K562 (cell line): ENCODE data around the gene APBA2. TPM values are rescaled to one million over a fixed set of nuclear protein-coding genes. Genes with fewer than 3 reads are reported as not detected.

Experiments
- ATAC-seq: fragments of 200-7000 bp; cut with Tn5 transposase; 3 replicates; pipeline ENCODE4 v1.9.1; 2020; ENCODE audit warnings: moderate library complexity
- BruUV-seq: library from RNA; stranded (reverse); fragments of 400-500 nt; replicated peaks from 2 replicates; lab custom pipeline; 2021; lab: Mats Ljungman, UMichigan
- CTCF ChIA-PET: fragments of 300-600 bp; formaldehyde crosslinking; extraction: SDS; loops from one replicate; lab custom pipeline; 2021; ENCODE audit warnings: low intra/inter-chr PET ratio; lab: Yijun Ruan, JAX
- POLR2A ChIA-PET: fragments of 300-600, 350-650 bp; sonication (Branson Sonifier 250); formaldehyde crosslinking; extraction: SDS; loops from one replicate; lab custom pipeline; 2021; ENCODE audit warnings: antibody characterized with exemption, inconsistent platforms; lab: Yijun Ruan, JAX
- DNase-seq, 4 experiments: peaks; one replicate each; pipeline versions ENCODE4 v3.0.0 to v3.0.0-alpha.2; 2011 to 2018; ENCODE audit warnings: low spot score in 3 of 4, mixed read lengths in 3 of 4; ENCODE audit errors: extremely low read depth in 1 of 4
- FAIRE-seq: peaks from 2 replicates; lab custom pipeline; 2011; peaks lifted over from hg19 to GRCh38; lab: Jason Lieb, UNC
- H2AFZ ChIP-seq: 2 replicates; pipeline ENCODE4 v1.6.0; 2011; ENCODE audit warnings: low read depth, low read length, control low read depth, inconsistent platforms
- H3K27ac ChIP-seq: fragments of 200-600 bp; 3 replicates; pipeline ENCODE4 v1.8.0; 2011; ENCODE audit warnings: low read depth, mild to moderate bottlenecking, control low read depth, inconsistent platforms, low read length, moderate library complexity, mixed read lengths; ENCODE audit errors: extremely low read depth
- H3K27me3 ChIP-seq, 2 experiments: fragments of 300-600 bp in 1 of 2; 2 replicates in 1 of 2; 3 replicates in 1 of 2; pipeline versions ENCODE4 v1.6.0 to v1.8.0; 2011; ENCODE audit warnings: inconsistent platforms in 2 of 2, low read length in 2 of 2, mild to moderate bottlenecking in 1 of 2, mixed read lengths in 1 of 2, moderate library complexity in 1 of 2; ENCODE audit not compliant: control insufficient read depth in 2 of 2, insufficient read depth in 2 of 2
- H3K36me3 ChIP-seq: fragments of 300-600 bp; 3 replicates; pipeline ENCODE4 v1.8.0; 2011; ENCODE audit warnings: mild to moderate bottlenecking, low read length, inconsistent platforms; ENCODE audit not compliant: control insufficient read depth, insufficient read depth
- H3K4me1 ChIP-seq, 2 experiments: fragments of 200-600 bp in 1 of 2; replicated peaks in 1 of 2; 2 replicates in 1 of 2; 3 replicates in 1 of 2; pipeline versions ENCODE4 v1.5.1 to v1.8.0; 2011; ENCODE audit warnings: inconsistent platforms in 2 of 2, low read length in 2 of 2, mild to moderate bottlenecking in 1 of 2, mixed read lengths in 1 of 2, moderate library complexity in 1 of 2; ENCODE audit not compliant: control insufficient read depth in 2 of 2, insufficient read depth in 2 of 2
- H3K4me2 ChIP-seq: 2 replicates; pipeline ENCODE4 v1.6.1; 2011; ENCODE audit warnings: low read length, control low read depth, inconsistent platforms, mixed read lengths; ENCODE audit not compliant: insufficient read depth
- H3K4me3 ChIP-seq: fragments of 200-600 bp; sonication (generic), shearing (Covaris generic); 2 replicates; pipeline ENCODE4 v1.5.1; 2016; ENCODE audit warnings: control low read depth, inconsistent platforms
- H3K79me2 ChIP-seq: fragments of 200-600 bp; 3 replicates; pipeline ENCODE4 v1.8.0; 2011; ENCODE audit warnings: low read length, inconsistent platforms; ENCODE audit not compliant: control insufficient read depth, insufficient read depth
- H3K9ac ChIP-seq, 2 experiments: 2 replicates each; pipeline versions ENCODE4 v1.6.0 to v1.6.1; 2011; ENCODE audit warnings: low read depth in 2 of 2, low read length in 2 of 2, control low read depth in 1 of 2, inconsistent platforms in 1 of 2, mild to moderate bottlenecking in 1 of 2, mixed read lengths in 1 of 2; ENCODE audit not compliant: insufficient read depth in 1 of 2
- H3K9me1 ChIP-seq: one replicate; pipeline ENCODE4 v1.6.0; 2011; ENCODE audit warnings: inconsistent platforms, mild to moderate bottlenecking, low read length, moderate library complexity; ENCODE audit not compliant: control insufficient read depth, insufficient read depth
- H3K9me3 ChIP-seq: replicated peaks from 2 replicates; pipeline ENCODE4 v1.5.1; 2011; ENCODE audit warnings: low read depth, low read length, inconsistent platforms; ENCODE audit not compliant: control insufficient read depth, insufficient read depth
- H4K20me1 ChIP-seq: replicated peaks from 2 replicates; pipeline ENCODE4 v1.6.1; 2011; ENCODE audit warnings: low read length, inconsistent platforms, mixed read lengths; ENCODE audit not compliant: control insufficient read depth, insufficient read depth
- ATF2 ChIP-seq: sonication (generic); formaldehyde crosslinking; IDR thresholded peaks from 2 replicates; pipeline ENCODE4 v1.8.1; 2022; ENCODE audit warnings: missing genetic modification reagents
- EP300 ChIP-seq: IDR thresholded peaks from 2 replicates; pipeline ENCODE4 v1.6.1; 2012; ENCODE audit warnings: low read length, improper control_type of control experiment
- MXD1 ChIP-seq: fragments of 250-450 bp; sonication (Bioruptor Pico); IDR thresholded peaks from 2 replicates; pipeline ENCODE4 v1.8.0; 2021; ENCODE audit warnings: borderline replicate concordance, mild to moderate bottlenecking, moderate library complexity; ENCODE audit not compliant: poor library complexity, severe bottlenecking
- RCOR1 ChIP-seq, 2 experiments: IDR thresholded peaks; 2 replicates each; pipeline ENCODE4 v1.6.1; 2012; ENCODE audit warnings: low read depth in 2 of 2, low read length in 2 of 2, borderline replicate concordance in 1 of 2, improper control_type of control experiment in 1 of 2
- SRSF7 ChIP-seq: fragments of 200-400 bp; formaldehyde crosslinking; optimal IDR thresholded peaks from 2 replicates; pipeline ENCODE3; 2017; ENCODE audit warnings: mild to moderate bottlenecking, low read depth, low read length
- TCFL5 ChIP-seq: fragments of 250-450 bp; sonication (Bioruptor Pico); conservative IDR thresholded peaks from 2 replicates; pipeline ENCODE4 v1.6.1; 2021; ENCODE audit warnings: mild to moderate bottlenecking, moderate library complexity, matching md5 sums
- U2AF2 ChIP-seq: fragments of 200-400 bp; formaldehyde crosslinking; optimal IDR thresholded peaks from 2 replicates; pipeline ENCODE3; 2017; ENCODE audit warnings: low read depth, mild to moderate bottlenecking, low read length
- ZBTB43 ChIP-seq: sonication (generic); formaldehyde crosslinking; IDR thresholded peaks from 2 replicates; pipeline ENCODE4 v1.8.0; 2023; ENCODE audit warnings: mild to moderate bottlenecking, missing genetic modification reagents
- ZNF592 ChIP-seq: fragments of 450-650 bp; IDR thresholded peaks from 2 replicates; pipeline ENCODE4 v1.6.1; 2017; ENCODE audit warnings: antibody characterized with exemption, mild to moderate bottlenecking
- WGBS: fragments of 100-300 bp; shearing (Covaris generic); methylation state at CpG from one replicate; pipeline ENCODE4 v1.1.6; 2016; ENCODE audit warnings: low coverage, mixed read lengths; ENCODE audit not compliant: insufficient coverage; ENCODE audit errors: missing lambda C conversion rate; 5-methylcytosine and 5-hydroxymethylcytosine counted together
- in situ Hi-C: fragments of 300-500 bp; cut with MboI; formaldehyde crosslinking; loops from 4 replicates; pipeline ENCODE4 v1.15.0; 2018; ENCODE audit warnings: inconsistent platforms, mixed read lengths
- intact Hi-C: fragments of 100-400 bp; cut with micrococcal nuclease; formaldehyde crosslinking; loops from 2 replicates; pipeline ENCODE4 v1.14.2; 2022
- polyA plus RNA-seq, 8 experiments: library from polyadenylated mRNA; depleted of rRNA in 4 of 8; stranded (reverse) in 5 of 8; unstranded in 3 of 8; fragments of >200 nt; fragmentation: Nextera tagmentation in 2 of 8; fragmentation: Illumina TruSeq in 1 of 8; extraction: Ambion mirVana in 2 of 8; extraction: Trizol in 1 of 8; gene quantifications; 2 replicates each; pipeline versions ENCODE4 v1.2.1 to v1.2.3, GENCODE V29; 2011 to 2014; ENCODE audit warnings: inconsistent platforms in 1 of 8, missing spikeins in 1 of 8
- total RNA-seq, 7 experiments: library from RNA; depleted of rRNA in 6 of 7; stranded (reverse); fragments of >200 nt in 6 of 7; fragmentation: Illumina TruSeq in 2 of 7; extraction: Trizol in 2 of 7; gene quantifications; 2 replicates each; pipeline versions ENCODE4 v1.2.1 to v1.2.3, GENCODE V29; 2011 to 2021; ENCODE audit warnings: low replicate concordance in 1 of 7

APBA2 gene
- total and polyA plus RNA-seq, 9 of the 15 experiments (the other 6 are each of a cell fraction or from before 2014, with no cell fraction given): 0.24 to 40.9 (median 25.2) TPM

GRCh38 chr15:29101491-29101890 is 215.7 kb downstream of the APBA2 start:
- DNase-seq: no peak
- no peaks in the 10 kb centered on the region for H3K9me3 ChIP-seq
- 94% methylated on average over 13 of the region's 16 CpGs for WGBS
- H3K4me3 ChIP-seq: no peak overlapping the region
- peaks cover 2% of the 10 kb centered on the region for H3K9me1 ChIP-seq
- ChIA-PET POLR2A (interaction anchor here (1.0 kb wide), 1 partner anchor 88 kb away, joined by 5 read pairs; no protein-coding TSS in a partner anchor), CTCF (no interaction called here)
- H3K79me2 ChIP-seq: no peaks in the 10 kb centered on the region
- no peaks in the 10 kb centered on the region for H4K20me1 ChIP-seq
- intact Hi-C loops (no loop called here), in situ Hi-C loops (no loop called here)
- H3K36me3 ChIP-seq: peaks cover 37% of the 10 kb centered on the region; the same call in 2 of the 3 replicates
- no peak overlapping the region for H3K27ac ChIP-seq
- H3K27me3 ChIP-seq: no peaks in the 10 kb centered on the region
- no TSS peak for BruUV-seq
- H3K9ac ChIP-seq: no peak overlapping the region
- TF ChIP-seq SRSF7 (no peak), ZNF592 (no peak), ZBTB43 (CRISPR knock-in tag) (no peak), ATF2 (CRISPR knock-in tag) (no peak), TCFL5 (CRISPR knock-in tag) (no peak), MXD1 (CRISPR knock-in tag) (no peak), EP300 (no peak), U2AF2 (no peak), RCOR1 (IDR thresholded peaks at IDR 0.05; ENCODE audit: borderline replicate concordance in 1 of 2, low read depth in 2 of 2, low read length in 2 of 2) (no peak)
- FAIRE-seq: no peak
- no peak overlapping the region for H2AFZ ChIP-seq
- no peak overlapping the region for H3K4me2 ChIP-seq
- no peak for ATAC-seq
- H3K4me1 ChIP-seq: peaks cover 0 to 3% of the 10 kb centered on the region in 2 experiments; a peak in 1 of 5 replicates
